ENCODE results near the gene SLC6A16. TPM values are rescaled to one million over a fixed set of nuclear protein-coding genes. Genes with fewer than 3 reads are reported as not detected.
"Not testable (repeated sequence)": the region's sequence is repeated elsewhere in the genome, so short reads cannot be mapped to it uniquely, and the experiment has no call there.

Gene SLC6A16
- total and polyA plus RNA-seq, 4 donors = 2.4 to 12.9 (median 3.8) TPM

DNA sequence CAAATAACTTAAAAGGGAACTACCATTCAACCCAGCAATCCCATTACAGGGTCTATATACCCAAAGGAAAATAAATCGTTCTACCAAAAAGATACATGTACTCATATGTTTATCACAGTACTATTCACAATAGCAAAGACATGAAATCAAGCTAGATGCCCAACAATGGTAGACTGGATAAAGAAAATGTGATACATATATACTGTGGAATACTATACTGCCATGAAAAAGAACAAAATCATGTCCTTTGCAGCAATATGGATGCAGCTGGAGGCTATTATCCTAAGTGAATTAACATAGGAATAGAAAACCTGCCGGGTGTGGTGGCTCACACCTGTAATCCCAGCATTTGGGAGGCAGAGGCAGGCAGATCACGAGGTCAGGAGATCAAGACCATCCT is 26.3 kb downstream of the SLC6A16 start:
- ATAC-seq (ENCODE audit: low FRiP score); intact Hi-C loops (cut with DNase I): not testable (repeated sequence)

DNA sequence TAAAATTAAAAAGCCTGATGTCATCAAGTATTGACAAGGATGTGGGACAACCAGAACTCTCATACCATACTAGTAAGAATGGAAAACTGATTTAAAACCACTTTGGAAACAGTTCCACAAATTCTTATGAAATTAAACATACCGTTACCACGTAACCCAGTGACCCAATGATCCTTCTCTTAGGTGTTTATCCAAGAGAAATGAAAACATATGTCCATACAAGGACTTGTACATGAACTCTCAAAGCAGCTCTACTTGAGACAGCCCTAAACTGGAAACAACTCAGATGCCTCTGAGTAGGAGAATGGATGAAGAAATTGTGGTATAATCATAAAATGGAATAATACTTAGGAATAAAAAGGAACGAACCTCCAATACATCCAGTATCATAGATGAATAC is 27.6 kb downstream of the SLC6A16 start:
- no peak for ATAC-seq (ENCODE audit: low FRiP score)
- H3K27me3 ChIP-seq (ENCODE audit: control insufficient read depth in 1 of 2, insufficient read depth in 2 of 2, low read length in 1 of 2) = no peaks in the 10 kb centered on the region
- H3K9me3 ChIP-seq (ENCODE audit: control insufficient read depth, low read length) = no peaks in the 10 kb centered on the region
- H3K4me1 ChIP-seq (ENCODE audit: control insufficient read depth in 1 of 2, insufficient read depth in 2 of 2, low read length in 2 of 2) = no peaks in the 10 kb centered on the region
- WGBS, 2 donors = 54 to 56% methylated on average over 3 of the region's 3 CpGs
- no peak overlapping the region for H3K4me3 ChIP-seq (ENCODE audit: low read length in 2 of 2)
- H3K36me3 ChIP-seq (ENCODE audit: control insufficient read depth in 1 of 2, insufficient read depth in 2 of 2, low read length in 1 of 2) = no peaks in the 10 kb centered on the region
- no peak overlapping the region for H3K27ac ChIP-seq (ENCODE audit: low read depth in 1 of 2, low read length in 2 of 2)
- intact Hi-C loops (cut with DNase I) = no loop called here
- DNase-seq = no peak

More for the DNA sequence above, 26.3 kb downstream of the SLC6A16 start:
- not testable (repeated sequence) for H3K27ac ChIP-seq (ENCODE audit: low read depth in 1 of 2, low read length in 2 of 2); H3K4me1 ChIP-seq (ENCODE audit: control insufficient read depth in 1 of 2, insufficient read depth in 2 of 2, low read length in 2 of 2); H3K36me3 ChIP-seq (ENCODE audit: control insufficient read depth in 1 of 2, insufficient read depth in 2 of 2, low read length in 1 of 2); H3K27me3 ChIP-seq (ENCODE audit: control insufficient read depth in 1 of 2, insufficient read depth in 2 of 2, low read length in 1 of 2); H3K4me3 ChIP-seq (ENCODE audit: low read length in 2 of 2); H3K9me3 ChIP-seq (ENCODE audit: control insufficient read depth, low read length); DNase-seq
- WGBS, 2 donors = 90 to 92% methylated on average over 3 of the region's 3 CpGs

DNA sequence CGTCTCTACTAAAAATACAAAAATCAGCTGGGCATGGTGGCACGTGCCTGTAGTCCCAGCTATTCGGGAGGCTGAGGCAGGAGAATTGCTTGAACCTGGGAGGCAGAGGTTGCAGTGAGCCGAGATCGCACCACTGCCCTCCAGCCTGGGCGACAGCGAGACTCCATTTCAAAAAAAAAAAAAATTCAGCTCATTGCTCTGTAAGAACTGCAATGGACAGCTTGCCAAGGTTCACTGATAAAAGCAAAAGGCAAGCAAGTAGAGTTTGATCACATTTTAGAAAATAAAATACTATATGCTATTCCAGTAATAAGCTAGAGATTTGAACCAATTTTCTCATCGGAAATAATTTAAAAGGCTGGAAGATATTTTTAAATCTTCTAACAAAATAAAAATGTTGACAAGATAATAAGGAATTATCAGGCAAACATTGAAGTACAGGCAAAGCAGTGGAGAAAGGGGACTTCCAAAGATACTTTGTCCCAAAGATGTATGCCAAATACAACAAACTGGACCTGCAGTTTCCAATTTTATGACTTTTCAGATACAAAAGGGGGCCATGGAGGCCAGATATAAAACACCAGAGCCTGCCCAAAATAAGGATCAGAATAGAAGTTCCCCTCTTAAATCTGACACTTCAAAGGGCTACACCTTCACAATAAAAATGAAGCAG is 29.6 kb downstream of the SLC6A16 start:
- ATAC-seq (ENCODE audit: low FRiP score) (no peak), DNase-seq (no peak)
- Histone ChIP-seq H3K36me3 (ENCODE audit: control insufficient read depth in 1 of 2, insufficient read depth in 2 of 2, low read length in 1 of 2) (no peaks in the 10 kb centered on the region), H3K9me3 (ENCODE audit: control insufficient read depth, low read length) (no peaks in the 10 kb centered on the region), H3K4me1 (ENCODE audit: control insufficient read depth in 1 of 2, insufficient read depth in 2 of 2, low read length in 2 of 2) (no peaks in the 10 kb centered on the region), H3K4me3 (ENCODE audit: low read length in 2 of 2) (no peak overlapping the region), H3K27me3 (ENCODE audit: control insufficient read depth in 1 of 2, insufficient read depth in 2 of 2, low read length in 1 of 2) (no peaks in the 10 kb centered on the region), H3K27ac (ENCODE audit: low read depth in 1 of 2, low read length in 2 of 2) (no peak overlapping the region)
- intact Hi-C loops (cut with DNase I) = no loop called here
- 63 to 71% methylated on average over 8 of the region's 8 CpGs for WGBS, 2 donors

DNA sequence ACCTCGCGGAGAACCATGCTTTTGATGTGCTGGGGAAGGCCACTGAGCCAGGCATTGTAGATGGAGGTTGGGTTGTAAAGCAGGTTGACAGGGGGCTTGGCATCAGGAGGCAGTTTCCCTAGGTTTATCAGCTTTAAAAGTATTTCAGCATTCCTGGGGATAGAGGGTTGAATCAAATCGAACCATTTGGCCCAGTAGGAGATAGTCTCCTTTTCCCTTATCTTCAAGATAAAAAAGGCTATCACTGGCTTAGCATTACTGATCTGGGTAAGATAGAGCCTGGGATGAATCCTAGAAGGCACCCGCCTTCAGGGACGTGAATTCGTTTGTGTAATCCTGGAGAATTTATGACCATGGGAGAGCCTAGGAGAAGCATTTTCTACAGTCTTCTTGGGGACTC is 30.6 kb downstream of the SLC6A16 start:
- no peaks in the 10 kb centered on the region for H3K9me3 ChIP-seq (ENCODE audit: control insufficient read depth, low read length)
- H3K4me1 ChIP-seq (ENCODE audit: control insufficient read depth in 1 of 2, insufficient read depth in 2 of 2, low read length in 2 of 2) = no peaks in the 10 kb centered on the region
- no peak overlapping the region for H3K4me3 ChIP-seq (ENCODE audit: low read length in 2 of 2)
- H3K27ac ChIP-seq (ENCODE audit: low read depth in 1 of 2, low read length in 2 of 2) = no peak overlapping the region
- no peaks in the 10 kb centered on the region for H3K36me3 ChIP-seq (ENCODE audit: control insufficient read depth in 1 of 2, insufficient read depth in 2 of 2, low read length in 1 of 2)
- ATAC-seq (ENCODE audit: low FRiP score) (no peak), DNase-seq (no peak)
- no peaks in the 10 kb centered on the region for H3K27me3 ChIP-seq (ENCODE audit: control insufficient read depth in 1 of 2, insufficient read depth in 2 of 2, low read length in 1 of 2)
- intact Hi-C loops (cut with DNase I) = no loop called here
- 83 to 87% methylated on average over 6 of the region's 6 CpGs for WGBS, 2 donors

DNA sequence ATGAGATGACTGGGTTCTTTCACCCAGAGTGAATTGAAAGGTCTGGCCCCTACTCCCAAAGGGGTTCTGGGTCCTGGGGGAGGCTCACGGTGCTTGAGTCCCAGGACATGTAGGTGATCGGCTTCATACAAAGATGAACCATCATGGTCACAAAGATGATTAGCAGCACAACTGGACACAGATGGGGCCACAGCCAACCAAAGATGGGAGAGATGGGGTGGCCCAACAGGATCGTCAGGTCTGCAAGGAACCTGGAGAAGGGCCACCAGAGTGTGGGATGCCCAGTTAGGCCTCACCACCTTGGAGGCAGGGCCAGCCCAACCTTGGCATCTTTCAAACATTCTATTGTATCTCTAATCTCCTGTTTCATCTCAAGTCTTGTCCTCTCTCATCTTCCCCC is 34.5 kb downstream of the SLC6A16 start:
- no peak for ATAC-seq (ENCODE audit: low FRiP score)
- no peaks in the 10 kb centered on the region for H3K27me3 ChIP-seq (ENCODE audit: control insufficient read depth in 1 of 2, insufficient read depth in 2 of 2, low read length in 1 of 2)
- intact Hi-C loops (cut with DNase I) = no loop called here

DNA sequence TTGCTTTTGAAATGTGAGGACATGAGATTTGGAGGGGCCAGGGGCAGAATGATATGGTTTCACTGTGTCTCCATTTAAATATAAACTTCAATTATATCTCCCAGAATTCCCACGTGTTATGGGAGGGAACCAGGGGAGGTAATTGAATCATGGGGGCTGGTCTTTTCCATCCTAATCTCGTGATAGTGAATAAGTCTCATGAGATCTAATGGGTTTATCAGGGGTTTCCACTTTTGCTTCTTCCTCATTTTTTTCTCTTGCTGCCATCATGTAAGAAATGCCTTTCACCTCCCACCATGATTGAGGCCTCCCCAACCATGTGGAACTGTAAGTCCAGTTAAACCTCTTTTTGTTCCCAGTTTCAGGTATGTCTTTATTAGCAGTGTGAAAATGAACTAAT is 35.7 kb downstream of the SLC6A16 start:
- H3K27me3 ChIP-seq (ENCODE audit: control insufficient read depth in 1 of 2, insufficient read depth in 2 of 2, low read length in 1 of 2); ATAC-seq (ENCODE audit: low FRiP score); H3K36me3 ChIP-seq (ENCODE audit: control insufficient read depth in 1 of 2, insufficient read depth in 2 of 2, low read length in 1 of 2); H3K9me3 ChIP-seq (ENCODE audit: control insufficient read depth, low read length); DNase-seq; intact Hi-C loops (cut with DNase I); H3K27ac ChIP-seq (ENCODE audit: low read depth in 1 of 2, low read length in 2 of 2); H3K4me3 ChIP-seq (ENCODE audit: low read length in 2 of 2); H3K4me1 ChIP-seq (ENCODE audit: control insufficient read depth in 1 of 2, insufficient read depth in 2 of 2, low read length in 2 of 2): not testable (repeated sequence)
- WGBS, 2 donors = 50 to 60% methylated on average over 2 of the region's 2 CpGs

More for the DNA sequence above, 34.5 kb downstream of the SLC6A16 start:
- 90 to 95% methylated on average over 3 of the region's 3 CpGs for WGBS, 2 donors
- Histone ChIP-seq H3K27ac (ENCODE audit: low read depth in 1 of 2, low read length in 2 of 2) (no peak overlapping the region), H3K9me3 (ENCODE audit: control insufficient read depth, low read length) (no peaks in the 10 kb centered on the region), H3K36me3 (ENCODE audit: control insufficient read depth in 1 of 2, insufficient read depth in 2 of 2, low read length in 1 of 2) (no peaks in the 10 kb centered on the region), H3K4me1 (ENCODE audit: control insufficient read depth in 1 of 2, insufficient read depth in 2 of 2, low read length in 2 of 2) (no peaks in the 10 kb centered on the region), H3K4me3 (ENCODE audit: low read length in 2 of 2) (no peak overlapping the region)
- no peak for DNase-seq

DNA sequence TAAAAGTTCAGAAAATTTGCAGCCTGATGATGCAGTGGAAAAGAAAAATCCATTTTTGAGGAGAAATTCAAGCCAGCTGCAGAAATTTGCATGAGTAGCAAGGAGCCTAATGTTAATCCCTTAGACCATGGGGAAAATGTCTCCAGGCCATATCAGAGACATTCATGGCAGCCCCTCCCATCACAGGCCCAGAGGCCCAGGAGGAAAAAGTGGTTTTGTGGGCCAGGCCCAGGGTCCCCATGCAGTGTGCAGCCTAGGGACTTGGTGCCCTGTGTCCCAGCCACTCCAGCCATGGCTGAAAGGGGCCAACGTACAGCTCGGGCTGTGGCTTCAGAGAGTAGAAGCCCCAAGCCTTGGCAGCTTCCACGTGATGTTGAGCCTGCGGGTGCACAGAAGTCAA is 36.8 kb downstream of the SLC6A16 start:
- intact Hi-C loops (cut with DNase I); ATAC-seq (ENCODE audit: low FRiP score); H3K27ac ChIP-seq (ENCODE audit: low read depth in 1 of 2, low read length in 2 of 2); H3K36me3 ChIP-seq (ENCODE audit: control insufficient read depth in 1 of 2, insufficient read depth in 2 of 2, low read length in 1 of 2); H3K4me1 ChIP-seq (ENCODE audit: control insufficient read depth in 1 of 2, insufficient read depth in 2 of 2, low read length in 2 of 2); H3K27me3 ChIP-seq (ENCODE audit: control insufficient read depth in 1 of 2, insufficient read depth in 2 of 2, low read length in 1 of 2); H3K9me3 ChIP-seq (ENCODE audit: control insufficient read depth, low read length); DNase-seq; H3K4me3 ChIP-seq (ENCODE audit: low read length in 2 of 2): not testable (repeated sequence)
- 93 to 96% methylated on average over 4 of the region's 4 CpGs for WGBS, 2 donors

DNA sequence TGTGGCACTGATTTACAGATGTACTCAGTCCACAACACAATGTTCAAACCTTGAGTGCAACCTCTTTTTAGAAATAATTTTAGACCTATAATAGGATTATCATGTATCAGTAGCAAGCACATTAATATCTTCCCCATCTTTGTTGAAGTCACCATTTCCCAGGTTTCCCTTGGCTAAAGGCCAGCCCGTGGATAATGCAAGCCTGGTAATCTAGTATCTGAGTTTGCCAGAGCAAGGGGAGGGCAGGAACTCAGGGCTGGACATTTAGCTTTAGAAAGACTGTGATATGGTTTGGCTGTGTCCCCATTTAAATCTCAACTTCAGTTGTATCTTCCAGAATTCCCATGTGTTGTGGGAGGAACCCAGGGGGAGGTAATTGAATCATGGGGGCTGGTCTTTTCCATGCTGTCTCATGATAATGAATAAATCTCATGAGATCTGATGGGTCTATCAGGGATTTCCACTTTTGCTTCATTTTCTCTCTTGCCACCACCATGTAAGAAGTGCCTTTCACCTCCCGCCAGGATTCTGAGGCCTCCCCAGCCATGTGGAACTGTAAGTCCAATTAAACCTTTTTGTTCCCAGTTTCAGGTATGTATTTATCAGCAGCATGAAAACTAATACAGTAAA is 37.7 kb downstream of the SLC6A16 start:
- 45 to 68% methylated on average over 2 of the region's 2 CpGs for WGBS, 2 donors
- DNase-seq = no peak
- intact Hi-C loops (cut with DNase I) = no loop called here
- Histone ChIP-seq H3K36me3 (ENCODE audit: control insufficient read depth in 1 of 2, insufficient read depth in 2 of 2, low read length in 1 of 2) (no peaks in the 10 kb centered on the region), H3K27ac (ENCODE audit: low read depth in 1 of 2, low read length in 2 of 2) (no peak overlapping the region), H3K9me3 (ENCODE audit: control insufficient read depth, low read length) (no peaks in the 10 kb centered on the region), H3K4me3 (ENCODE audit: low read length in 2 of 2) (no peak overlapping the region), H3K4me1 (ENCODE audit: control insufficient read depth in 1 of 2, insufficient read depth in 2 of 2, low read length in 2 of 2) (no peaks in the 10 kb centered on the region), H3K27me3 (ENCODE audit: control insufficient read depth in 1 of 2, insufficient read depth in 2 of 2, low read length in 1 of 2) (no peaks in the 10 kb centered on the region)
- no peak for ATAC-seq (ENCODE audit: low FRiP score)

DNA sequence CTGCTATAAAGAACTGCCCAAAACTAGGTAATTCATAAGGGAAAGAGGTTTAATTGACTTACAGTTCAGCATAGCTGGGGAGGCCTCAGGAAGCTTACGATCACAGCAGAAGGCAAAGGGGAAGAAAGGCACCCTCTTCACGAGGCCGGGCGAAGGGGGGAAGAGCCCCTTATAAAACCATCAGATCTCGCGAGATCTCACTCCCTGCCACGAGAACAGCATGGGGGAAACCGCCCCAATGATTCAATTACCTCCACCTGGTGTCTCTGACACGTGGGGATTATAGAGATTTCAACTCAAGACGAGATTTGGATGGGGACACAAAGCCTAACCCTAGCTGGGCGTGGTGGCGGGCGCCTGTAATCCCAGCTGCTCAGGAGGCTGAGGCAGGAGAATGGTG is 42.8 kb downstream of the SLC6A16 start:
- intact Hi-C loops (cut with DNase I) = no loop called here
- WGBS, 2 donors = 75 to 83% methylated on average over 13 of the region's 13 CpGs

More for the DNA sequence above, 42.8 kb downstream of the SLC6A16 start:
- no peaks in the 10 kb centered on the region for H3K4me1 ChIP-seq (ENCODE audit: control insufficient read depth in 1 of 2, insufficient read depth in 2 of 2, low read length in 2 of 2)
- DNase-seq (no peak), ATAC-seq (ENCODE audit: low FRiP score) (no peak)
- no peak overlapping the region for H3K4me3 ChIP-seq (ENCODE audit: low read length in 2 of 2)
- H3K9me3 ChIP-seq (ENCODE audit: control insufficient read depth, low read length) = no peaks in the 10 kb centered on the region
- no peaks in the 10 kb centered on the region for H3K36me3 ChIP-seq (ENCODE audit: control insufficient read depth in 1 of 2, insufficient read depth in 2 of 2, low read length in 1 of 2)
- no peaks in the 10 kb centered on the region for H3K27me3 ChIP-seq (ENCODE audit: control insufficient read depth in 1 of 2, insufficient read depth in 2 of 2, low read length in 1 of 2)
- no peak overlapping the region for H3K27ac ChIP-seq (ENCODE audit: low read depth in 1 of 2, low read length in 2 of 2)
